ENCODE data around the gene PIP5KL1.

- no peak for TF ChIP-seq CTCF (IDR thresholded peaks at IDR 0.05; ENCODE audit: insufficient read depth, low read depth, low read length)
- no peak for TF ChIP-seq EZH2 (IDR thresholded peaks at IDR 0.05; ENCODE audit: insufficient read depth, low read length)
These were observed 41.0 kb upstream of the PIP5KL1 start for GRCh38 chr9:127971357-127972235.

Measured in astrocyte (in vitro differentiated cells and primary cell).